Hepatocyte (in vitro differentiated cells): ENCODE data around the gene TRMT13. TPM values are rescaled to one million over a fixed set of nuclear protein-coding genes. Genes with fewer than 3 reads are reported as not detected.
"Not testable (repeated sequence)": the region's sequence is repeated elsewhere in the genome, so short reads cannot be mapped to it uniquely, and the experiment has no call there.

Source experiments
- DNase-seq: peaks from one replicate; pipeline ENCODE4 v3.0.0-alpha.2; 2016; ENCODE audit warnings: low spot score
- H2AFZ ChIP-seq: fragments of 200-600 bp; sonication (generic); 2 replicates; pipeline ENCODE4 v1.6.0; 2016; ENCODE audit warnings: antibody characterized with exemption, mild to moderate bottlenecking
- H3K27ac ChIP-seq: fragments of 200-600 bp; sonication (generic); 2 replicates; pipeline ENCODE4 v1.5.1; 2016; ENCODE audit warnings: mild to moderate bottlenecking
- H3K27me3 ChIP-seq: fragments of 200-600 bp; sonication (generic); 2 replicates; pipeline ENCODE4 v1.6.1; 2016
- H3K36me3 ChIP-seq: fragments of 200-600 bp; sonication (generic); replicated peaks from 2 replicates; pipeline ENCODE4 v1.5.1; 2016; ENCODE audit warnings: low read depth; ENCODE audit not compliant: insufficient read depth
- H3K4me1 ChIP-seq: fragments of 200-600 bp; sonication (generic); 2 replicates; pipeline ENCODE4 v1.5.1; 2016; ENCODE audit warnings: mild to moderate bottlenecking, moderate library complexity; ENCODE audit not compliant: insufficient read depth
- H3K4me2 ChIP-seq: fragments of 200-600 bp; sonication (generic); 2 replicates; pipeline ENCODE4 v1.6.0; 2016
- H3K4me3 ChIP-seq: fragments of 200-600 bp; sonication (generic); 2 replicates; pipeline ENCODE4 v1.5.1; 2016; ENCODE audit warnings: mild to moderate bottlenecking
- H3K79me2 ChIP-seq: fragments of 200-600 bp; sonication (generic); 2 replicates; pipeline ENCODE4 v1.6.0; 2017; ENCODE audit warnings: mild to moderate bottlenecking
- H3K9me2 ChIP-seq: fragments of 200-600 bp; sonication (generic); replicated peaks from 2 replicates; pipeline ENCODE4 v1.6.0; 2017; ENCODE audit warnings: mild to moderate bottlenecking; ENCODE audit not compliant: insufficient read depth
- H3K9me3 ChIP-seq: fragments of 200-600 bp; sonication (generic); 2 replicates; pipeline ENCODE4 v1.5.1; 2016; ENCODE audit warnings: low read depth, mild to moderate bottlenecking
- H4K20me1 ChIP-seq: fragments of 200-600 bp; sonication (generic); 2 replicates; pipeline ENCODE4 v1.6.0; 2016; ENCODE audit warnings: mild to moderate bottlenecking; ENCODE audit not compliant: insufficient read depth, poor library complexity, severe bottlenecking
- CTCF ChIP-seq: fragments of 200-600 bp; sonication (generic); IDR thresholded peaks from 2 replicates; pipeline ENCODE4 v1.5.1; 2016; ENCODE audit warnings: antibody characterized with exemption, mild to moderate bottlenecking; ENCODE audit not compliant: poor library complexity
- EZH2 ChIP-seq: fragments of 200-600 bp; sonication (generic); IDR thresholded peaks from 2 replicates; pipeline ENCODE4 v1.6.1; 2016; ENCODE audit warnings: antibody characterized with exemption, mild to moderate bottlenecking, borderline replicate concordance
- EZH2phosphoT487 ChIP-seq: fragments of 200-600 bp; sonication (generic); IDR thresholded peaks from one replicate; pipeline ENCODE4 v1.6.1; 2018; ENCODE audit warnings: antibody characterized with exemption, mild to moderate bottlenecking, low read depth, moderate library complexity; ENCODE audit not compliant: unreplicated experiment, severe bottlenecking
- WGBS: methylation state at CpG from one replicate; pipeline ENCODE4 v1.1.6; 2016; ENCODE audit warnings: low lambda C conversion rate; ENCODE audit errors: missing lambda C conversion rate; 5-methylcytosine and 5-hydroxymethylcytosine counted together
- polyA plus RNA-seq: library from polyadenylated mRNA; unstranded; fragments of >200 nt; fragmentation: Nextera tagmentation; extraction: Ambion mirVana; gene quantifications from 2 replicates; pipeline ENCODE4 v1.2.1, GENCODE V29; 2016
- total RNA-seq: library from RNA; depleted of rRNA; stranded (reverse); fragments of >200 nt; gene quantifications from 2 replicates; pipeline ENCODE4 v1.2.3, GENCODE V29; 2014

Gene TRMT13
- total and polyA plus RNA-seq, 2 experiments from 2014 or later: 8.9 to 18.8 TPM

GRCh38 chr1:100184536-100184935 lies 51.6 kb downstream of the TRMT13 start:
- TF ChIP-seq CTCF (no peak), EZH2 (no peak)
- 56% methylated on average over 1 of the region's 1 CpG for WGBS
- H4K20me1 ChIP-seq: no peaks in the 10 kb centered on the region

GRCh38 chr1:100187912-100188311 lies 54.9 kb downstream of the TRMT13 start:
- Histone ChIP-seq H3K79me2 (no peaks in the 10 kb centered on the region), H2AFZ (no peak overlapping the region), H3K9me2 (no peaks in the 10 kb centered on the region), H4K20me1 (no peaks in the 10 kb centered on the region), H3K27ac (no peak overlapping the region), H3K4me3 (no peak overlapping the region), H3K36me3 (no peaks in the 10 kb centered on the region), H3K9me3 (no peaks in the 10 kb centered on the region), H3K27me3 (no peaks in the 10 kb centered on the region), H3K4me1 (no peaks in the 10 kb centered on the region), H3K4me2 (no peak overlapping the region)
- no peak for TF ChIP-seq CTCF
- no peak for TF ChIP-seq EZH2phosphoT487
- TF ChIP-seq EZH2: no peak
- 93% methylated on average over 3 of the region's 3 CpGs for WGBS
- peak; percentile 7 for DNase-seq

More at GRCh38 chr1:100184536-100184935, 51.6 kb downstream of the TRMT13 start:
- Histone ChIP-seq H3K79me2 (no peaks in the 10 kb centered on the region), H3K4me2 (no peak overlapping the region), H3K9me3 (no peaks in the 10 kb centered on the region), H3K9me2 (no peaks in the 10 kb centered on the region), H2AFZ (no peak overlapping the region), H3K27ac (no peak overlapping the region), H3K4me3 (no peak overlapping the region), H3K4me1 (no peaks in the 10 kb centered on the region), H3K36me3 (no peaks in the 10 kb centered on the region), H3K27me3 (no peaks in the 10 kb centered on the region)
- DNase-seq: no peak

GRCh38 chr1:100188617-100189016 lies 55.7 kb downstream of the TRMT13 start:
- Histone ChIP-seq H4K20me1 (no peaks in the 10 kb centered on the region), H3K27ac (no peak overlapping the region), H3K36me3 (no peaks in the 10 kb centered on the region), H3K4me3 (no peak overlapping the region), H3K4me1 (no peaks in the 10 kb centered on the region), H3K79me2 (no peaks in the 10 kb centered on the region), H3K27me3 (no peaks in the 10 kb centered on the region), H3K9me2 (no peaks in the 10 kb centered on the region), H3K9me3 (no peaks in the 10 kb centered on the region), H2AFZ (no peak overlapping the region), H3K4me2 (no peak overlapping the region)
- WGBS: 78% methylated on average over 3 of the region's 3 CpGs
- no peak for TF ChIP-seq EZH2phosphoT487
- TF ChIP-seq CTCF: no peak
- no peak for TF ChIP-seq EZH2
- no peak for DNase-seq

GRCh38 chr1:100198596-100198995 lies 65.6 kb downstream of the TRMT13 start:
- H3K36me3 ChIP-seq: peaks cover 8% of the 10 kb centered on the region

GRCh38 chr1:100200060-100200459 lies 67.1 kb downstream of the TRMT13 start:
- DNase-seq, H3K4me3 ChIP-seq, H3K4me1 ChIP-seq: not testable (repeated sequence)

More at GRCh38 chr1:100198596-100198995, 65.6 kb downstream of the TRMT13 start:
- Histone ChIP-seq H3K9me3 (no peaks in the 10 kb centered on the region), H3K4me1 (no peaks in the 10 kb centered on the region), H3K4me2 (no peak overlapping the region), H3K27me3 (no peaks in the 10 kb centered on the region), H3K27ac (no peak overlapping the region), H3K9me2 (no peaks in the 10 kb centered on the region), H3K4me3 (no peak overlapping the region), H3K79me2 (no peaks in the 10 kb centered on the region), H4K20me1 (no peaks in the 10 kb centered on the region), H2AFZ (no peak overlapping the region)
- no peak for DNase-seq
- TF ChIP-seq EZH2 (no peak), EZH2phosphoT487 (no peak), CTCF (no peak)
- 96% methylated on average over 1 of the region's 1 CpG for WGBS

More at GRCh38 chr1:100200060-100200459, 67.1 kb downstream of the TRMT13 start:
- H3K79me2 ChIP-seq, H3K36me3 ChIP-seq, H3K9me2 ChIP-seq, H3K27me3 ChIP-seq, H4K20me1 ChIP-seq, H2AFZ ChIP-seq, H3K27ac ChIP-seq, H3K9me3 ChIP-seq, H3K4me2 ChIP-seq: not testable (repeated sequence)
- WGBS: 60% methylated on average over 6 of the region's 6 CpGs
